ENCODE data around the gene LINGO3. TPM values are rescaled to one million over a fixed set of nuclear protein-coding genes. Genes with fewer than 3 reads are reported as not detected.

LINGO3 gene
- total and polyA plus RNA-seq, 2 experiments from 2014 or later = 0.29 to 0.45 TPM

DNA sequence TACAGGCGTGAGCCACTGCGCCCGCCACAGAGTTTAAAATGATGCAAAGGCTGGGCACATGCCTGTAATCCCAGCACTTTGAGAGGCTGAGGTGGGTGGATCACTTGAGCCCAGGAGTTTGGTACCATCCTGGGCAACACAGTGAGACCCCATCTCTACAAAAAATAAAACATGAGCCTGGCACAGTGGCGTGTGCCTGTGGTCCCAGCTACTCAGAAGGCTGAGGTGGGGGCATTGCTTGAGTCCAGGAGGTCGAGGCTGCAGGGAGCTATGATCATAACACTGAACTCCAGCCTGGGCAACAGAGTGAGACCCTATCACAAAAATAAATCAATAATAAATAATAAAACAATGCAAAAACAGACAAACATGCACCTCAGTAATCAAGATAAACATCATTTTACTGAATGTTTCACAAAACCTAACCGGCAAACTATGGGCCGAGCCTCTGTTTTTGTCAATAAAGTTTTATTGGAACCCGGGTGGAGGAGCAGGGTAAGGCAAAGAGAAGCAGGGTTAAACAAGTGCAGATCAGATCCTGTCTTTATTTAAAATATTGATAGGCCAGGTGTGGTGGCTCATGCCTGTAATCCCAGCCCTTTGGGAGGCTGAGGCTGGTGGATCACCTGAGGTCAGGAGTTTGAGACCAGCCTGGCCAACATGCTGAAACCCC is 24.0 kb downstream of the LINGO3 start:
- 0 out of 2 replicates have a peak, but pooled peaks cover 2% of the 10 kb centered on the region for H3F3A ChIP-seq (replicated peaks; ENCODE audit: low read depth)
- H3K27me3 ChIP-seq (ENCODE audit: insufficient read depth) = peaks cover 39% of the 10 kb centered on the region
- TF ChIP-seq JUNB (IDR thresholded peaks at IDR 0.05; ENCODE audit: unreplicated experiment) (no peak), STAT1 (IDR thresholded peaks at IDR 0.05; ENCODE audit: unreplicated experiment) (no peak), EZH2phosphoT487 (IDR thresholded peaks at IDR 0.05; ENCODE audit: unreplicated experiment) (no peak), ZNF114 (CRISPR knock-in tag; IDR thresholded peaks at IDR 0.05) (no peak), POLR2AphosphoS5 (IDR thresholded peaks at IDR 0.05; ENCODE audit: low read depth) (no peak), CREB1 (CRISPR knock-in tag; IDR thresholded peaks at IDR 0.05; ENCODE audit: low read depth) (no peak), NANOG (IDR thresholded peaks at IDR 0.05; ENCODE audit: borderline replicate concordance) (no peak), EZH2 (IDR thresholded peaks at IDR 0.05; ENCODE audit: low read depth, unreplicated experiment) (no peak), ZNF331 (CRISPR knock-in tag; IDR thresholded peaks at IDR 0.05; ENCODE audit: low read depth) (no peak)
- TF ChIP-seq, protein P1, sequence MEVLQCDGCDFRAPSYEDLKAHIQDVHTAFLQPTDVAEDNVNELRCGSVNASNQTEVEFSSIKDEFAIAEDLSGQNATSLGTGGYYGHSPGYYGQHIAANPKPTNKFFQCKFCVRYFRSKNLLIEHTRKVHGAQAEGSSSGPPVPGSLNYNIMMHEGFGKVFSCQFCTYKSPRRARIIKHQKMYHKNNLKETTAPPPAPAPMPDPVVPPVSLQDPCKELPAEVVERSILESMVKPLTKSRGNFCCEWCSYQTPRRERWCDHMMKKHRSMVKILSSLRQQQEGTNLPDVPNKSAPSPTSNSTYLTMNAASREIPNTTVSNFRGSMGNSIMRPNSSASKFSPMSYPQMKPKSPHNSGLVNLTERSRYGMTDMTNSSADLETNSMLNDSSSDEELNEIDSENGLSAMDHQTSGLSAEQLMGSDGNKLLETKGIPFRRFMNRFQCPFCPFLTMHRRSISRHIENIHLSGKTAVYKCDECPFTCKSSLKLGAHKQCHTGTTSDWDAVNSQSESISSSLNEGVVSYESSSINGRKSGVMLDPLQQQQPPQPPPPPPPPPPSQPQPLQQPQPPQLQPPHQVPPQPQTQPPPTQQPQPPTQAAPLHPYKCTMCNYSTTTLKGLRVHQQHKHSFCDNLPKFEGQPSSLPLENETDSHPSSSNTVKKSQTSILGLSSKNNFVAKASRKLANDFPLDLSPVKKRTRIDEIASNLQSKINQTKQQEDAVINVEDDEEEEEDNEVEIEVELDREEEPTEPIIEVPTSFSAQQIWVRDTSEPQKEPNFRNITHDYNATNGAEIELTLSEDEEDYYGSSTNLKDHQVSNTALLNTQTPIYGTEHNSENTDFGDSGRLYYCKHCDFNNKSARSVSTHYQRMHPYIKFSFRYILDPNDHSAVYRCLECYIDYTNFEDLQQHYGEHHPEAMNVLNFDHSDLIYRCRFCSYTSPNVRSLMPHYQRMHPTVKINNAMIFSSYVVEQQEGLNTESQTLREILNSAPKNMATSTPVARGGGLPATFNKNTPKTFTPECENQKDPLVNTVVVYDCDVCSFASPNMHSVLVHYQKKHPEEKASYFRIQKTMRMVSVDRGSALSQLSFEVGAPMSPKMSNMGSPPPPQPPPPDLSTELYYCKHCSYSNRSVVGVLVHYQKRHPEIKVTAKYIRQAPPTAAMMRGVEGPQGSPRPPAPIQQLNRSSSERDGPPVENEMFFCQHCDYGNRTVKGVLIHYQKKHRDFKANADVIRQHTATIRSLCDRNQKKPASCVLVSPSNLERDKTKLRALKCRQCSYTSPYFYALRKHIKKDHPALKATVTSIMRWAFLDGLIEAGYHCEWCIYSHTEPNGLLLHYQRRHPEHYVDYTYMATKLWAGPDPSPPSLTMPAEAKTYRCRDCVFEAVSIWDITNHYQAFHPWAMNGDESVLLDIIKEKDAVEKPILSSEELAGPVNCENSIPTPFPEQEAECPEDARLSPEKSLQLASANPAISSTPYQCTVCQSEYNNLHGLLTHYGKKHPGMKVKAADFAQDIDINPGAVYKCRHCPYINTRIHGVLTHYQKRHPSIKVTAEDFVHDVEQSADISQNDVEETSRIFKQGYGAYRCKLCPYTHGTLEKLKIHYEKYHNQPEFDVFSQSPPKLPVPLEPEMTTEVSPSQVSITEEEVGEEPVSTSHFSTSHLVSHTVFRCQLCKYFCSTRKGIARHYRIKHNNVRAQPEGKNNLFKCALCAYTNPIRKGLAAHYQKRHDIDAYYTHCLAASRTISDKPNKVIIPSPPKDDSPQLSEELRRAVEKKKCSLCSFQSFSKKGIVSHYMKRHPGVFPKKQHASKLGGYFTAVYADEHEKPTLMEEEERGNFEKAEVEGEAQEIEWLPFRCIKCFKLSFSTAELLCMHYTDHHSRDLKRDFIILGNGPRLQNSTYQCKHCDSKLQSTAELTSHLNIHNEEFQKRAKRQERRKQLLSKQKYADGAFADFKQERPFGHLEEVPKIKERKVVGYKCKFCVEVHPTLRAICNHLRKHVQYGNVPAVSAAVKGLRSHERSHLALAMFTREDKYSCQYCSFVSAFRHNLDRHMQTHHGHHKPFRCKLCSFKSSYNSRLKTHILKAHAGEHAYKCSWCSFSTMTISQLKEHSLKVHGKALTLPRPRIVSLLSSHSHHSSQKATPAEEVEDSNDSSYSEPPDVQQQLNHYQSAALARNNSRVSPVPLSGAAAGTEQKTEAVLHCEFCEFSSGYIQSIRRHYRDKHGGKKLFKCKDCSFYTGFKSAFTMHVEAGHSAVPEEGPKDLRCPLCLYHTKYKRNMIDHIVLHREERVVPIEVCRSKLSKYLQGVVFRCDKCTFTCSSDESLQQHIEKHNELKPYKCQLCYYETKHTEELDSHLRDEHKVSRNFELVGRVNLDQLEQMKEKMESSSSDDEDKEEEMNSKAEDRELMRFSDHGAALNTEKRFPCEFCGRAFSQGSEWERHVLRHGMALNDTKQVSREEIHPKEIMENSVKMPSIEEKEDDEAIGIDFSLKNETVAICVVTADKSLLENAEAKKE (CRISPR knock-in tag; IDR thresholded peaks at IDR 0.05) = no peak
- TF ChIP-seq, protein P2, sequence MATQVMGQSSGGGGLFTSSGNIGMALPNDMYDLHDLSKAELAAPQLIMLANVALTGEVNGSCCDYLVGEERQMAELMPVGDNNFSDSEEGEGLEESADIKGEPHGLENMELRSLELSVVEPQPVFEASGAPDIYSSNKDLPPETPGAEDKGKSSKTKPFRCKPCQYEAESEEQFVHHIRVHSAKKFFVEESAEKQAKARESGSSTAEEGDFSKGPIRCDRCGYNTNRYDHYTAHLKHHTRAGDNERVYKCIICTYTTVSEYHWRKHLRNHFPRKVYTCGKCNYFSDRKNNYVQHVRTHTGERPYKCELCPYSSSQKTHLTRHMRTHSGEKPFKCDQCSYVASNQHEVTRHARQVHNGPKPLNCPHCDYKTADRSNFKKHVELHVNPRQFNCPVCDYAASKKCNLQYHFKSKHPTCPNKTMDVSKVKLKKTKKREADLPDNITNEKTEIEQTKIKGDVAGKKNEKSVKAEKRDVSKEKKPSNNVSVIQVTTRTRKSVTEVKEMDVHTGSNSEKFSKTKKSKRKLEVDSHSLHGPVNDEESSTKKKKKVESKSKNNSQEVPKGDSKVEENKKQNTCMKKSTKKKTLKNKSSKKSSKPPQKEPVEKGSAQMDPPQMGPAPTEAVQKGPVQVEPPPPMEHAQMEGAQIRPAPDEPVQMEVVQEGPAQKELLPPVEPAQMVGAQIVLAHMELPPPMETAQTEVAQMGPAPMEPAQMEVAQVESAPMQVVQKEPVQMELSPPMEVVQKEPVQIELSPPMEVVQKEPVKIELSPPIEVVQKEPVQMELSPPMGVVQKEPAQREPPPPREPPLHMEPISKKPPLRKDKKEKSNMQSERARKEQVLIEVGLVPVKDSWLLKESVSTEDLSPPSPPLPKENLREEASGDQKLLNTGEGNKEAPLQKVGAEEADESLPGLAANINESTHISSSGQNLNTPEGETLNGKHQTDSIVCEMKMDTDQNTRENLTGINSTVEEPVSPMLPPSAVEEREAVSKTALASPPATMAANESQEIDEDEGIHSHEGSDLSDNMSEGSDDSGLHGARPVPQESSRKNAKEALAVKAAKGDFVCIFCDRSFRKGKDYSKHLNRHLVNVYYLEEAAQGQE (IDR thresholded peaks at IDR 0.05; ENCODE audit: unreplicated experiment) = no peak
- TF ChIP-seq, protein P3, sequence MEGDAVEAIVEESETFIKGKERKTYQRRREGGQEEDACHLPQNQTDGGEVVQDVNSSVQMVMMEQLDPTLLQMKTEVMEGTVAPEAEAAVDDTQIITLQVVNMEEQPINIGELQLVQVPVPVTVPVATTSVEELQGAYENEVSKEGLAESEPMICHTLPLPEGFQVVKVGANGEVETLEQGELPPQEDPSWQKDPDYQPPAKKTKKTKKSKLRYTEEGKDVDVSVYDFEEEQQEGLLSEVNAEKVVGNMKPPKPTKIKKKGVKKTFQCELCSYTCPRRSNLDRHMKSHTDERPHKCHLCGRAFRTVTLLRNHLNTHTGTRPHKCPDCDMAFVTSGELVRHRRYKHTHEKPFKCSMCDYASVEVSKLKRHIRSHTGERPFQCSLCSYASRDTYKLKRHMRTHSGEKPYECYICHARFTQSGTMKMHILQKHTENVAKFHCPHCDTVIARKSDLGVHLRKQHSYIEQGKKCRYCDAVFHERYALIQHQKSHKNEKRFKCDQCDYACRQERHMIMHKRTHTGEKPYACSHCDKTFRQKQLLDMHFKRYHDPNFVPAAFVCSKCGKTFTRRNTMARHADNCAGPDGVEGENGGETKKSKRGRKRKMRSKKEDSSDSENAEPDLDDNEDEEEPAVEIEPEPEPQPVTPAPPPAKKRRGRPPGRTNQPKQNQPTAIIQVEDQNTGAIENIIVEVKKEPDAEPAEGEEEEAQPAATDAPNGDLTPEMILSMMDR (conservative IDR thresholded peaks at IDR 0.05; ENCODE audit: low read depth in 2 of 2) = no peak
- TF ChIP-seq, protein P4, sequence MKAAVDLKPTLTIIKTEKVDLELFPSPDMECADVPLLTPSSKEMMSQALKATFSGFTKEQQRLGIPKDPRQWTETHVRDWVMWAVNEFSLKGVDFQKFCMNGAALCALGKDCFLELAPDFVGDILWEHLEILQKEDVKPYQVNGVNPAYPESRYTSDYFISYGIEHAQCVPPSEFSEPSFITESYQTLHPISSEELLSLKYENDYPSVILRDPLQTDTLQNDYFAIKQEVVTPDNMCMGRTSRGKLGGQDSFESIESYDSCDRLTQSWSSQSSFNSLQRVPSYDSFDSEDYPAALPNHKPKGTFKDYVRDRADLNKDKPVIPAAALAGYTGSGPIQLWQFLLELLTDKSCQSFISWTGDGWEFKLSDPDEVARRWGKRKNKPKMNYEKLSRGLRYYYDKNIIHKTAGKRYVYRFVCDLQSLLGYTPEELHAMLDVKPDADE (IDR thresholded peaks at IDR 0.05) = no peak

More for the DNA sequence above, 24.0 kb downstream of the LINGO3 start:
- ATAC-seq = no peak
- Mint-ChIP-seq H3K4me1 (peaks cover 6% of the 10 kb centered on the region), H3K27ac (no peak overlapping the region), H3K9me3 (peaks cover under 1% of the 10 kb centered on the region; the same call in 1 of the 3 replicates), H3K4me3 (no peak overlapping the region), H3K36me3 (ENCODE audit: low read depth) (no peaks in the 10 kb centered on the region; the same call in 2 of the 3 replicates), H3K27me3 (ENCODE audit: insufficient read depth, low read depth, poor library complexity) (peaks cover 28% of the 10 kb centered on the region)
- H4K20me1 ChIP-seq (replicated peaks; ENCODE audit: insufficient read depth) = no peaks in the 10 kb centered on the region
- H3K9me2 ChIP-seq (ENCODE audit: insufficient read depth) = no peaks in the 10 kb centered on the region
- no peaks in the 10 kb centered on the region for H3K79me2 ChIP-seq (replicated peaks; ENCODE audit: insufficient read depth)
- H3K4me1 ChIP-seq (ENCODE audit: insufficient read depth) = no peaks in the 10 kb centered on the region
- H3K4me3 ChIP-seq = no peak overlapping the region
- no peak overlapping the region for H3K27ac ChIP-seq (ENCODE audit: low read depth)
- H3K36me3 ChIP-seq (ENCODE audit: insufficient read depth) = no peaks in the 10 kb centered on the region
- no peak overlapping the region for H2AFZ ChIP-seq
- DNase-seq (ENCODE audit: low spot score) = no peak
- no peak overlapping the region for H3K4me2 ChIP-seq

Data from GM23338 (cell line).